Mesodermal cell (in vitro differentiated cells): Measurements from ENCODE around the gene OR14A2.
"Not testable (repeated sequence)": the region's sequence is repeated elsewhere in the genome, so short reads cannot be mapped to it uniquely, and the experiment has no call there.

Experiments
- H3K27ac ChIP-seq: 2 replicates; pipeline ENCODE4 v1.7.0; 2013; ENCODE audit warnings: mild to moderate bottlenecking, low read depth, low read length, moderate library complexity; ENCODE audit not compliant: severe bottlenecking
- H3K36me3 ChIP-seq: 2 replicates; pipeline ENCODE4 v1.7.1; 2013; ENCODE audit warnings: mild to moderate bottlenecking, low read length, moderate library complexity; ENCODE audit not compliant: control insufficient read depth, insufficient read depth
- H3K4me1 ChIP-seq: one replicate; pipeline ENCODE4 v1.7.1; 2013; ENCODE audit warnings: mild to moderate bottlenecking, low read length; ENCODE audit not compliant: insufficient read depth, control insufficient read depth, poor library complexity, severe bottlenecking
- H3K4me3 ChIP-seq: 2 replicates; pipeline ENCODE4 v1.7.0; 2013; ENCODE audit warnings: low read length, control low read depth, mild to moderate bottlenecking; ENCODE audit not compliant: insufficient read depth, poor library complexity, severe bottlenecking; ENCODE audit errors: extremely low read depth
- H3K9me3 ChIP-seq: 2 replicates; pipeline ENCODE4 v1.7.1; 2013; ENCODE audit warnings: mild to moderate bottlenecking, low read length, moderate library complexity; ENCODE audit not compliant: control insufficient read depth
- WGBS, 2 experiments: methylation state at CpG; one replicate each; pipeline ENCODE4 v1.1.5; 2013; ENCODE audit warnings: missing lambda C conversion rate in 2 of 2; ENCODE audit not compliant: insufficient coverage in 2 of 2; 5-methylcytosine and 5-hydroxymethylcytosine counted together

The OR14A2 gene

GRCh38 chr1:247738315-247738714 lies 9.6 kb downstream of the OR14A2 start, which contains the start of gene OR14K1:
TSS of gene OR14K1 (plus strand) at chr1:247738615. CDS start at chr1:247738615, 0 bp downstream.
- WGBS, 2 experiments, result no CpG with 5 or more reads among the region's 1 CpG
- Histone ChIP-seq H3K4me3 (no peak within 1 kb of the TSS), H3K4me1 (no peaks in the 10 kb centered on the region), H3K9me3 (peaks cover 12% of the 10 kb centered on the region), H3K36me3 (no peaks in the 10 kb centered on the region), H3K27ac (no peak within 1 kb of the TSS)

- Histone ChIP-seq H3K27ac (no peak overlapping the region), H3K4me3 (no peak overlapping the region), H3K36me3 (no peaks in the 10 kb centered on the region), H3K9me3 (peaks cover 17% of the 10 kb centered on the region), H3K4me1 (no peaks in the 10 kb centered on the region)
- WGBS, 2 experiments, result no CpG with 5 or more reads among the region's 4 CpGs
Observed at GRCh38 chr1:247721222-247721621, 26.7 kb downstream of the OR14A2 start.

GRCh38 chr1:247716546-247716945 lies 31.4 kb downstream of the OR14A2 start, which contains the start of gene OR6F1:
TSS of gene OR6F1 (minus strand) at chr1:247716646. CDS start at chr1:247712755, 3,891 bp downstream.
- no peaks in the 10 kb centered on the region for H3K4me1 ChIP-seq
- peaks cover 9% of the 10 kb centered on the region for H3K9me3 ChIP-seq
- no peak within 1 kb of the TSS for H3K27ac ChIP-seq
- no CpG with 5 or more reads among the region's 3 CpGs for whole genome bisulfite sequencing, 2 experiments
- H3K36me3 ChIP-seq, result no peaks in the 10 kb centered on the region
- no peak within 1 kb of the TSS for H3K4me3 ChIP-seq

DNA sequence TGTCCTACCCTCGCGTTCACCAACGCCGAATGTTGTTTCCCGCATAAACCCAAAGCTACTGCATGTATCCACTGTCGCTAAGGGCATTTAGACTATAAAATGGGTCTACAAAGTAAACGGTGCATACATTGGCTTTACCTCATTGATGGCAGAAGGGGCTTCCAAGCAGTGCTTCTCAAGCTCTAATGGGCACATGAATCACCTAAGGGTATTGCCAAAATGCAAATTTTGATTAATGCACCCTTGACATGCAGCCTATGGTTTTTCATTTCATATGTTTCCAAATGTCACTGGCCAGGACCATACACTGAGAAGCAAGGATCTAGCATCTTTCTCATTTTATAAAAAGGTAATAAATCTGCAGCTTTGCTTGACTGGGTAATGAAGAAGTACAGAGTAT lies 34.2 kb downstream of the OR14A2 start:
- Histone ChIP-seq H3K4me3 (no peak overlapping the region), H3K27ac (no peak overlapping the region), H3K4me1 (no peaks in the 10 kb centered on the region), H3K36me3 (no peaks in the 10 kb centered on the region), H3K9me3 (no peaks in the 10 kb centered on the region)
- WGBS, 2 experiments, result 86 to 88% methylated on average over 6 to 7 of the region's 7 CpGs

GRCh38 chr1:247710681-247711080 lies 37.3 kb downstream of the OR14A2 start:
- H3K4me3 ChIP-seq, H3K27ac ChIP-seq, H3K9me3 ChIP-seq, H3K36me3 ChIP-seq, H3K4me1 ChIP-seq: not testable (repeated sequence)
- 87 to 94% methylated on average over 3 to 8 of the region's 8 CpGs for WGBS, 2 experiments

- 80 to 86% methylated on average over 1 of the region's 1 CpG for WGBS, 2 experiments
- Histone ChIP-seq H3K4me3 (no peak overlapping the region), H3K36me3 (no peaks in the 10 kb centered on the region), H3K4me1 (no peaks in the 10 kb centered on the region), H3K9me3 (peaks cover 10% of the 10 kb centered on the region), H3K27ac (no peak overlapping the region)
Observed at GRCh38 chr1:247701338-247701737, 46.6 kb downstream of the OR14A2 start.

GRCh38 chr1:247681288-247681897 lies 66.5 kb downstream of the OR14A2 start:
- Histone ChIP-seq H3K4me1 (no peaks in the 10 kb centered on the region), H3K9me3 (no peaks in the 10 kb centered on the region), H3K4me3 (no peak overlapping the region), H3K36me3 (no peaks in the 10 kb centered on the region), H3K27ac (no peak overlapping the region)
- WGBS, 2 experiments, result 60% methylated on average over 2 of the region's 7 CpGs; no CpG with 5 or more reads in 1 of the 2 experiments

- no peak overlapping the region for H3K27ac ChIP-seq
- H3K9me3 ChIP-seq, result no peaks in the 10 kb centered on the region
- H3K36me3 ChIP-seq, result no peaks in the 10 kb centered on the region
- H3K4me1 ChIP-seq, result no peaks in the 10 kb centered on the region
- WGBS, 2 experiments, result 86 to 87% methylated on average over 3 to 4 of the region's 4 CpGs
- no peak overlapping the region for H3K4me3 ChIP-seq
Observed at GRCh38 chr1:247680171-247680570, 67.8 kb downstream of the OR14A2 start.

DNA sequence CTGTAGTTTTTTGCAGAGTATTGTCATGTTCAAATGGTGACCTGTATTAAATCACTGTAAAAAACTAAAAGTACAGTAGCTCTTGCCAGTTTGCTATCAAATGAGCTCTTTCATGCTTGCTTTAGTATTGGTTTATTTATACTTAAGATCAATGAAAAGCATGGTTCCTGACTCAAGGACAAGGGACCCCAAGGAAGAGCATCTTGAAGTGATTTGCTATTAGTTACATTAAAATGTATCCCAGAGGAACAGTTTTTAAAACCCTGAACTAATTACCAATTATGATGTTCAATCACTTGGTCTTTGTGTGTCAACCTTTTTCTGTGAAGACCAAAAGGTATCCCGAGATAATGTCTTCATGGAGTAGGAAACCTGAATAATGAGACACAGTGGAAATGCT lies 68.3 kb downstream of the OR14A2 start, which contains the start of gene OR13G1:
Gene OR13G1, minus strand, starts transcription at position 101 of the 400 bp plus-strand sequence. CDS start 6,698 bp downstream, outside the sequence.
- Histone ChIP-seq H3K36me3 (no peaks in the 10 kb centered on the region), H3K4me1 (no peaks in the 10 kb centered on the region), H3K9me3 (no peaks in the 10 kb centered on the region), H3K27ac (no peak within 1 kb of the TSS), H3K4me3 (no peak within 1 kb of the TSS)
- 80 to 89% methylated on average over 1 of the region's 1 CpG for WGBS, 2 experiments
